CD4-positive, alpha-beta T cell (primary cell): ENCODE data around the gene VSTM2B. TPM values are rescaled to one million over a fixed set of nuclear protein-coding genes. Genes with fewer than 3 reads are reported as not detected.

Experiments
- ATAC-seq: fragments of 200-7000 bp; cut with Tn5 transposase; one replicate; pipeline ENCODE4 v1.10.0; 2022; ENCODE audit warnings: mild to moderate bottlenecking; ENCODE audit not compliant: poor library complexity
- CTCF ChIA-PET: fragments of 350-600 bp; sonication (Branson Sonifier 250); formaldehyde crosslinking; loops from one replicate; lab custom pipeline; 2021; ENCODE audit warnings: antibody characterized with exemption, inconsistent platforms; lab: Charles Lee
- POLR2A ChIA-PET: fragments of 350-600 bp; sonication (Branson Sonifier 250); formaldehyde crosslinking; loops from one replicate; lab custom pipeline; 2021; ENCODE audit warnings: antibody characterized with exemption, inconsistent platforms; lab: Charles Lee
- DNase-seq, 14 experiments: peaks; one replicate each; pipeline ENCODE4 v3.0.0-alpha.2; 2013 to 2020; ENCODE audit warnings: mixed read lengths in 2 of 14
- H3K27ac ChIP-seq, 2 donors: one replicate each; pipeline versions ENCODE4 v1.5.1 to v1.7.0; 2013; ENCODE audit warnings: low read length in 2 of 2, low read depth in 1 of 2, mild to moderate bottlenecking in 1 of 2
- H3K27me3 ChIP-seq, 2 experiments: 1 replicate in 1 of 2; 2 replicates in 1 of 2; pipeline versions ENCODE4 v1.6.1 to v1.7.0; 2013; ENCODE audit warnings: low read length in 2 of 2, control low read depth in 1 of 2, mild to moderate bottlenecking in 1 of 2, moderate library complexity in 1 of 2; ENCODE audit not compliant: insufficient read depth in 2 of 2, control insufficient read depth in 1 of 2
- H3K36me3 ChIP-seq: one replicate; pipeline ENCODE4 v1.6.1; 2013; ENCODE audit warnings: low read length, control low read depth; ENCODE audit not compliant: insufficient read depth
- H3K4me1 ChIP-seq: one replicate; pipeline ENCODE4 v1.6.1; 2013; ENCODE audit warnings: low read length, control low read depth; ENCODE audit not compliant: insufficient read depth
- H3K4me3 ChIP-seq: one replicate; pipeline ENCODE4 v1.5.1; 2013; ENCODE audit warnings: mild to moderate bottlenecking, low read length, moderate library complexity
- H3K9me3 ChIP-seq, 2 experiments: 1 replicate in 1 of 2; 2 replicates in 1 of 2; pipeline versions ENCODE4 v1.6.1 to v1.7.0; 2013; ENCODE audit warnings: low read length in 2 of 2, mild to moderate bottlenecking in 2 of 2, control low read depth in 1 of 2, moderate library complexity in 1 of 2; ENCODE audit not compliant: control insufficient read depth in 1 of 2, insufficient read depth in 1 of 2
- H3K27ac Mint-ChIP-seq: one replicate; pipeline ENCODE4 v1.8.0; 2020; ENCODE audit warnings: mixed read lengths
- H3K27me3 Mint-ChIP-seq: one replicate; pipeline ENCODE4 v1.8.0; 2021; ENCODE audit warnings: mixed read lengths
- H3K36me3 Mint-ChIP-seq: one replicate; pipeline ENCODE4 v1.8.0; 2021; ENCODE audit warnings: low read depth, mixed read lengths
- H3K4me1 Mint-ChIP-seq: one replicate; pipeline ENCODE4 v1.8.0; 2021; ENCODE audit warnings: low read depth, mixed read lengths
- H3K4me3 Mint-ChIP-seq: one replicate; pipeline ENCODE4 v1.8.0; 2020; ENCODE audit warnings: mild to moderate bottlenecking, mixed read lengths
- H3K9me3 Mint-ChIP-seq: one replicate; pipeline ENCODE4 v1.8.0; 2020; ENCODE audit warnings: mixed read lengths
- CTCF ChIP-seq: fragments of 200-600 bp; IDR thresholded peaks from one replicate; pipeline ENCODE4 v1.8.0; 2022; ENCODE audit warnings: antibody characterized with exemption, mild to moderate bottlenecking
- intact Hi-C, 2 experiments: fragments of 100-400 bp; cut with DNase I in 1 of 2; cut with micrococcal nuclease in 1 of 2; formaldehyde crosslinking; loops; one replicate each; pipeline versions ENCODE4 v1.15.1 to v1.9.0; 2023 to 2025; cut with DNase I, micrococcal nuclease
- total RNA-seq, 174 experiments: library from RNA in 2 of 174; stranded (reverse) in 2 of 174; gene quantifications; one replicate each; pipeline ENCODE4 v1.2.3 and lab custom pipeline; 2021 to 2026

VSTM2B gene
- total RNA-seq, 2 experiments from 2014 or later, result not detected

GRCh38 chr19:29516358-29516725, 9.5 kb upstream of the VSTM2B start:
- POLR2A ChIA-PET, result no interaction called here
- Histone ChIP-seq H3K27ac (no peak overlapping the region), H3K9me3 (peaks cover 0 to 9% of the 10 kb centered on the region in 2 experiments), H3K4me1 (no peaks in the 10 kb centered on the region), H3K4me3 (no peak overlapping the region), H3K27me3 (peaks cover 9 to 23% of the 10 kb centered on the region in 2 experiments), H3K36me3 (no peaks in the 10 kb centered on the region)
- no peaks in the 10 kb centered on the region for H3K4me1 Mint-ChIP-seq
- no peak overlapping the region for H3K4me3 Mint-ChIP-seq
- peaks cover 32% of the 10 kb centered on the region for H3K27me3 Mint-ChIP-seq
- CTCF ChIA-PET, result no interaction called here
- H3K9me3 Mint-ChIP-seq, result no peaks in the 10 kb centered on the region
- intact Hi-C loops, result no loop called here
- no peaks in the 10 kb centered on the region for H3K36me3 Mint-ChIP-seq
- TF ChIP-seq CTCF, result no peak
- ATAC-seq (no peak), DNase-seq (no peak)
- no peak overlapping the region for H3K27ac Mint-ChIP-seq

- H3K4me3 ChIP-seq, result no peak overlapping the region
- no peaks in the 10 kb centered on the region for H3K36me3 Mint-ChIP-seq
- H3K27ac Mint-ChIP-seq, result no peak overlapping the region
- intact Hi-C loops, result no loop called here
- peaks cover 9 to 25% of the 10 kb centered on the region in 2 experiments for H3K27me3 ChIP-seq
- TF ChIP-seq CTCF, result no peak
- H3K27ac ChIP-seq, result no peak overlapping the region
- no peaks in the 10 kb centered on the region for H3K4me1 Mint-ChIP-seq
- H3K9me3 Mint-ChIP-seq, result no peaks in the 10 kb centered on the region
- H3K4me1 ChIP-seq, result no peaks in the 10 kb centered on the region
- no peaks in the 10 kb centered on the region for H3K36me3 ChIP-seq
- POLR2A ChIA-PET, result no interaction called here
- no peak overlapping the region for H3K4me3 Mint-ChIP-seq
- CTCF ChIA-PET, result no interaction called here
- no peak for DNase-seq
- H3K27me3 Mint-ChIP-seq, result peaks cover 37% of the 10 kb centered on the region
- H3K9me3 ChIP-seq, result peaks cover 0 to 9% of the 10 kb centered on the region in 2 experiments
- ATAC-seq, result no peak
Observed at GRCh38 chr19:29516821-29517395, 8.9 kb upstream of the VSTM2B start.

GRCh38 chr19:29517412-29517811, 8.4 kb upstream of the VSTM2B start:
- H3K27me3 ChIP-seq, result peaks cover 9 to 26% of the 10 kb centered on the region in 2 experiments
- ATAC-seq (no peak), DNase-seq (no peak)
- TF ChIP-seq CTCF, result no peak
- Mint-ChIP-seq H3K27ac (no peak overlapping the region), H3K36me3 (no peaks in the 10 kb centered on the region), H3K4me3 (no peak overlapping the region), H3K27me3 (peaks cover 42% of the 10 kb centered on the region), H3K9me3 (no peaks in the 10 kb centered on the region), H3K4me1 (no peaks in the 10 kb centered on the region)
- H3K36me3 ChIP-seq, result no peaks in the 10 kb centered on the region
- H3K27ac ChIP-seq, result no peak overlapping the region
- H3K9me3 ChIP-seq, result peaks cover 0 to 9% of the 10 kb centered on the region in 2 experiments
- H3K4me1 ChIP-seq, result no peaks in the 10 kb centered on the region
- ChIA-PET CTCF (no interaction called here), POLR2A (no interaction called here)
- H3K4me3 ChIP-seq, result no peak overlapping the region
- intact Hi-C loops, result no loop called here
